Natural killer cell (primary cell): ENCODE data around the gene TUBG1. TPM values are rescaled to one million over a fixed set of nuclear protein-coding genes. Genes with fewer than 3 reads are reported as not detected.

ENCODE experiments used
- ATAC-seq, 3 donors: fragments of 150-1000 bp in 2 of 3; fragments of 200-7000 bp in 1 of 3; cut with Tn5 transposase; 1 replicate in 1 of 3; 2 replicates in 2 of 3; pipeline ENCODE4 v1.10.0; 2021; ENCODE audit warnings: mild to moderate bottlenecking in 2 of 3, moderate library complexity in 2 of 3
- DNase-seq, 2 donors: peaks; one replicate each; pipeline versions ENCODE4 v3.0.0 to v3.0.0-alpha.2; 2013 to 2021; ENCODE audit warnings: mixed read lengths in 1 of 2
- H3K27ac ChIP-seq: one replicate; pipeline ENCODE4 v1.5.1; 2013; ENCODE audit warnings: mild to moderate bottlenecking, low read length
- H3K27me3 ChIP-seq: one replicate; pipeline ENCODE4 v1.6.1; 2013; ENCODE audit warnings: low read length; ENCODE audit not compliant: control insufficient read depth, insufficient read depth
- H3K36me3 ChIP-seq: one replicate; pipeline ENCODE4 v1.6.1; 2013; ENCODE audit warnings: low read length; ENCODE audit not compliant: control insufficient read depth, insufficient read depth
- H3K4me1 ChIP-seq: one replicate; pipeline ENCODE4 v1.6.1; 2013; ENCODE audit warnings: low read length; ENCODE audit not compliant: control insufficient read depth, insufficient read depth
- H3K4me3 ChIP-seq: one replicate; pipeline ENCODE4 v1.5.1; 2013; ENCODE audit warnings: low read length
- H3K9me3 ChIP-seq: one replicate; pipeline ENCODE4 v1.6.1; 2013; ENCODE audit warnings: low read length; ENCODE audit not compliant: control insufficient read depth, insufficient read depth
- H3K27ac Mint-ChIP-seq, 2 donors: one replicate each; pipeline ENCODE4 v1.8.0; 2022; ENCODE audit warnings: mild to moderate bottlenecking in 2 of 2, mixed read lengths in 2 of 2, moderate library complexity in 1 of 2
- H3K27me3 Mint-ChIP-seq, 2 donors: one replicate each; pipeline ENCODE4 v1.8.0; 2022; ENCODE audit warnings: low read depth in 2 of 2, mixed read lengths in 2 of 2
- H3K36me3 Mint-ChIP-seq: one replicate; pipeline ENCODE4 v1.8.0; 2022; ENCODE audit warnings: mixed read lengths
- H3K4me1 Mint-ChIP-seq, 2 donors: one replicate each; pipeline ENCODE4 v1.8.0; 2022; ENCODE audit warnings: mixed read lengths in 2 of 2
- H3K4me3 Mint-ChIP-seq: one replicate; pipeline ENCODE4 v1.8.0; 2022; ENCODE audit warnings: mild to moderate bottlenecking, moderate library complexity, mixed read lengths
- H3K9me3 Mint-ChIP-seq, 2 donors: one replicate each; pipeline ENCODE4 v1.8.0; 2022; ENCODE audit warnings: mixed read lengths in 2 of 2
- WGBS: methylation state at CpG from one replicate; pipeline ENCODE4 v1.1.7; 2013; ENCODE audit warnings: missing lambda C conversion rate; ENCODE audit not compliant: insufficient coverage; 5-methylcytosine and 5-hydroxymethylcytosine counted together
- intact Hi-C: fragments of 100-400 bp; cut with micrococcal nuclease; formaldehyde crosslinking; loops from one replicate; pipeline ENCODE4 v1.14.2; 2022
- total RNA-seq, 4 donors: library from RNA; stranded (reverse); fragments of 120-200 nt in 1 of 4; gene quantifications; one replicate each; pipeline versions ENCODE4 v1.2.3 to v1.2.4, GENCODE V29; 2013 to 2022
- TF ChIP-seq, protein P1 (sequence below): fragments of 200-600 bp; IDR thresholded peaks from one replicate; pipeline ENCODE4 v1.8.0; 2022; ENCODE audit warnings: antibody characterized with exemption

TUBG1 gene
- total RNA-seq, 3 donors from 2014 or later (not counting 1 experiment from before 2014, with no cell fraction given) = 9.7 to 16.5 (median 13.0) TPM

DNA sequence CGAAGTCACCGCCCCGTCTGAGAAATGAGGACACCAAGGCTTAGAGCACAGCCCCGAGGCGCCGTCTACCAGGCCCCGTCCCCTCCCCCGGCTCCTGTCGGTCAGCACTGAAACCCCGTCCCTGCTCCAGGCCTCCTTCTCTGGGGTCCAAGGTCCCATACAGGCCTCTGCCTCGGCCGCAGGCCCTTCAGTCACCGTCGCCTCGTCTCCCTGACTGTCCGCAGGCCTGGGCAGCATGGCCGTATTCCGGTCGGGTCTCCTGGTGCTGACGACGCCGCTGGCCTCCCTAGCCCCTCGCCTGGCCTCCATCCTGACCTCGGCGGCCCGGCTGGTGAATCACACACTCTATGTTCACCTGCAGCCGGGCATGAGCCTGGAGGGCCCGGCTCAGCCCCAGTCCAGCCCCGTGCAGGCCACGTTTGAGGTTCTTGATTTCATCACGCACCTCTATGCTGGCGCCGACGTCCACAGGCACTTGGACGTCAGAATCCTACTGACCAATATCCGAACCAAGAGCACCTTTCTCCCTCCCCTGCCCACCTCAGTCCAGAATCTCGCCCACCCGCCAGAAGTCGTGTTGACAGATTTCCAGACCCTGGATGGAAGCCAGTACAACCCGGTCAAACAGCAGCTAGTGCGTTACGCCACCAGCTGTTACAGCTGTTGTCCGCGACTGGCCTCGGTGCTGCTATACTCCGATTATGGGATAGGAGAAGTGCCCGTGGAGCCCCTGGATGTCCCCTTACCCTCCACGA lies 46.9 kb upstream of the TUBG1 start:
- DNase-seq (peak in 1 of 2 donors; percentile 16), ATAC-seq (no peak)
- intact Hi-C loops = loop anchor here (2.0 kb wide), 1 partner anchor 16 kb away; no protein-coding TSS in a partner anchor
- H3K27me3 Mint-ChIP-seq = no peaks in the 10 kb centered on the region
- Histone ChIP-seq H3K4me1 (peaks cover 47% of the 10 kb centered on the region), H3K36me3 (peaks cover 24% of the 10 kb centered on the region), H3K27ac (peak overlapping the region; percentile 82), H3K27me3 (no peaks in the 10 kb centered on the region), H3K4me3 (peak overlapping the region; percentile 95), H3K9me3 (no peaks in the 10 kb centered on the region)
- H3K27ac Mint-ChIP-seq = peak overlapping the region; percentile 90 to 94
- peak overlapping the region; percentile 96 for H3K4me3 Mint-ChIP-seq
- 20% methylated on average over 48 of the region's 48 CpGs for WGBS
- H3K9me3 Mint-ChIP-seq = no peaks in the 10 kb centered on the region
- TF ChIP-seq, protein P1, sequence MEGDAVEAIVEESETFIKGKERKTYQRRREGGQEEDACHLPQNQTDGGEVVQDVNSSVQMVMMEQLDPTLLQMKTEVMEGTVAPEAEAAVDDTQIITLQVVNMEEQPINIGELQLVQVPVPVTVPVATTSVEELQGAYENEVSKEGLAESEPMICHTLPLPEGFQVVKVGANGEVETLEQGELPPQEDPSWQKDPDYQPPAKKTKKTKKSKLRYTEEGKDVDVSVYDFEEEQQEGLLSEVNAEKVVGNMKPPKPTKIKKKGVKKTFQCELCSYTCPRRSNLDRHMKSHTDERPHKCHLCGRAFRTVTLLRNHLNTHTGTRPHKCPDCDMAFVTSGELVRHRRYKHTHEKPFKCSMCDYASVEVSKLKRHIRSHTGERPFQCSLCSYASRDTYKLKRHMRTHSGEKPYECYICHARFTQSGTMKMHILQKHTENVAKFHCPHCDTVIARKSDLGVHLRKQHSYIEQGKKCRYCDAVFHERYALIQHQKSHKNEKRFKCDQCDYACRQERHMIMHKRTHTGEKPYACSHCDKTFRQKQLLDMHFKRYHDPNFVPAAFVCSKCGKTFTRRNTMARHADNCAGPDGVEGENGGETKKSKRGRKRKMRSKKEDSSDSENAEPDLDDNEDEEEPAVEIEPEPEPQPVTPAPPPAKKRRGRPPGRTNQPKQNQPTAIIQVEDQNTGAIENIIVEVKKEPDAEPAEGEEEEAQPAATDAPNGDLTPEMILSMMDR = no peak
- H3K4me1 Mint-ChIP-seq = peaks cover 33 to 38% of the 10 kb centered on the region in 2 donors
- no peaks in the 10 kb centered on the region for H3K36me3 Mint-ChIP-seq

DNA sequence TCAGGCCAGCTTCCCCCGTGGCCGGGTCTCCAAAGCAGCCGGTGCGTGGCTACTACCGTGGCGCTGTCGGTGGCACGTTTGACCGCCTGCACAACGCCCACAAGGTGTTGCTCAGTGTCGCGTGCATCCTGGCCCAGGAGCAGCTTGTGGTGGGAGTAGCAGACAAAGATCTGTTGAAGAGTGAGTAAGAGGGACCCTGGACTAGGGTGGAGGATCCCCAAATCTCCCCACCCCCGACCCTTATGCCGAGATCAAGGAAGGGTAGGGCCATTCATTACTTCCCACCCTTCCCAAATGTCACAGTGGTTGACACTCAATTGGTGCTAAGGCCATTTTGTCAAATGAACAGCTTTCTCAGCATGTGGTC lies 46.4 kb upstream of the TUBG1 start:
- intact Hi-C loops = loop anchor here (2.0 kb wide), 1 partner anchor 16 kb away; no protein-coding TSS in a partner anchor
- Mint-ChIP-seq H3K4me3 (peak overlapping the region; percentile 77), H3K36me3 (no peaks in the 10 kb centered on the region)

DNA sequence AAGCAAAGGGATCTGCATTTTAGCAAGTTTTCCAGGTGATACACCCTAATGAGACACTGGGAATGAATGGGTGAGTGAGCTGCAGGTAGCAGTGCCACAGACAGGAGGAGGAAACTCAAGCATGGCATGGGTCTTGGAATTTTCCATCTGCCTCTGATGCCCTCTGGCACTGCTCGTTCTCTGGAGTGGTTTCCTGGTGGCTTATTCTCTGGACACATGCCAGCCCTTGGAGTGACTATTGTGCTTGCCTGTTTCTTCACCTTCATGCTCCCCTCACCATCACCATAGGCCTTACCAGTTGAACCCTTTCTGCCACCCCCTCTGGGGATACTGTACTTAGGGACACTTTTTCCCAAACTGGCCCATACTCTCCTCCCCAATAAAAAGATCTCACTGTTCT lies 45.9 kb upstream of the TUBG1 start:
- Mint-ChIP-seq H3K4me1 (peaks cover 38 to 44% of the 10 kb centered on the region in 2 donors), H3K36me3 (no peaks in the 10 kb centered on the region), H3K27ac (peak overlapping the region; percentile 48 to 94), H3K4me3 (peak overlapping the region; percentile 77), H3K27me3 (no peaks in the 10 kb centered on the region), H3K9me3 (no peaks in the 10 kb centered on the region)
- WGBS = 57% methylated on average over 1 of the region's 1 CpG
- Histone ChIP-seq H3K4me3 (no peak overlapping the region), H3K36me3 (peaks cover 26% of the 10 kb centered on the region), H3K27ac (no peak overlapping the region), H3K9me3 (no peaks in the 10 kb centered on the region), H3K27me3 (no peaks in the 10 kb centered on the region), H3K4me1 (peaks cover 57% of the 10 kb centered on the region)
- TF ChIP-seq, protein P1 = no peak
- ATAC-seq (no peak), DNase-seq (no peak)
- intact Hi-C loops = loop anchor here (2.0 kb wide), 1 partner anchor 15 kb away; no protein-coding TSS in a partner anchor

More for the DNA sequence above, 46.4 kb upstream of the TUBG1 start:
- no peak for DNase-seq
- peaks cover 53% of the 10 kb centered on the region for H3K4me1 ChIP-seq
- peak overlapping the region; percentile 95 for H3K4me3 ChIP-seq
- Mint-ChIP-seq H3K27me3 (no peaks in the 10 kb centered on the region), H3K27ac (peak overlapping the region; percentile 90 to 94), H3K9me3 (no peaks in the 10 kb centered on the region), H3K4me1 (peaks cover 37 to 43% of the 10 kb centered on the region in 2 donors)
- H3K9me3 ChIP-seq = no peaks in the 10 kb centered on the region
- WGBS = 74% methylated on average over 14 of the region's 14 CpGs
- no peaks in the 10 kb centered on the region for H3K27me3 ChIP-seq
- TF ChIP-seq, protein P1 = no peak
- H3K27ac ChIP-seq = no peak overlapping the region
- ATAC-seq = no peak
- peaks cover 24% of the 10 kb centered on the region for H3K36me3 ChIP-seq
